Endothelial cell of umbilical vein (primary cell): ENCODE data around the gene STK39. TPM values are rescaled to one million over a fixed set of nuclear protein-coding genes. Genes with fewer than 3 reads are reported as not detected.

Experiments
- BruUV-seq: library from RNA; stranded (reverse); fragments of 400-500 nt; replicated peaks from 2 replicates; lab custom pipeline; 2021; lab: Mats Ljungman, UMichigan
- CTCF ChIA-PET: fragments of 300-600, 350-600 bp; sonication (Branson Sonifier 250); formaldehyde crosslinking; loops from one replicate; lab custom pipeline; 2021; ENCODE audit warnings: antibody characterized with exemption, inconsistent platforms; lab: Charles Lee
- POLR2A ChIA-PET: fragments of 300-600, 350-600 bp; sonication (Branson Sonifier 250); formaldehyde crosslinking; loops from one replicate; lab custom pipeline; 2021; ENCODE audit warnings: antibody characterized with exemption, inconsistent platforms; lab: Charles Lee
- DNase-seq: peaks from one replicate; pipeline ENCODE4 v3.0.0-alpha.2; 2011; ENCODE audit warnings: low read depth, low spot score
- FAIRE-seq: peaks from 2 replicates; lab custom pipeline; 2011; peaks lifted over from hg19 to GRCh38; lab: Jason Lieb, UNC
- H2AFZ ChIP-seq: 2 replicates; pipeline ENCODE4 v1.6.0; 2012; ENCODE audit warnings: low read depth, low read length, control low read depth, inconsistent platforms
- H3K27ac ChIP-seq: 2 replicates; pipeline ENCODE4 v1.5.1; 2011; ENCODE audit warnings: low read depth, mild to moderate bottlenecking, control low read depth, low read length, moderate library complexity; ENCODE audit not compliant: insufficient read depth
- H3K27me3 ChIP-seq, 2 experiments: 2 replicates each; pipeline versions ENCODE4 v1.6.0 to v1.6.1; 2011; ENCODE audit warnings: low read length in 2 of 2, mixed read lengths in 1 of 2; ENCODE audit not compliant: control insufficient read depth in 2 of 2, insufficient read depth in 2 of 2
- H3K36me3 ChIP-seq, 2 experiments: 2 replicates in 1 of 2; 3 replicates in 1 of 2; pipeline ENCODE4 v1.5.1; 2011; ENCODE audit warnings: low read length in 2 of 2, mild to moderate bottlenecking in 1 of 2, moderate library complexity in 1 of 2; ENCODE audit not compliant: control insufficient read depth in 2 of 2, insufficient read depth in 2 of 2; ENCODE audit errors: extremely low read depth in 1 of 2
- H3K4me1 ChIP-seq: 3 replicates; pipeline ENCODE4 v1.5.1; 2011; ENCODE audit warnings: mild to moderate bottlenecking, low read length; ENCODE audit not compliant: control insufficient read depth, insufficient read depth; ENCODE audit errors: extremely low read depth
- H3K4me2 ChIP-seq: 2 replicates; pipeline ENCODE4 v1.6.1; 2011; ENCODE audit warnings: low read length, control low read depth, mixed read lengths; ENCODE audit not compliant: insufficient read depth
- H3K4me3 ChIP-seq, 3 experiments: fragments of 200-600 bp in 1 of 3; sonication (generic), shearing (Covaris generic) in 1 of 3; replicated peaks in 1 of 3; 2 replicates each; pipeline ENCODE4 v1.5.1; 2011 to 2016; ENCODE audit warnings: control low read depth in 3 of 3, low read length in 3 of 3, mild to moderate bottlenecking in 2 of 3, inconsistent platforms in 1 of 3, low read depth in 1 of 3, moderate library complexity in 1 of 3; ENCODE audit not compliant: insufficient read depth in 1 of 3
- H3K79me2 ChIP-seq: 2 replicates; pipeline ENCODE4 v1.6.0; 2012; ENCODE audit warnings: low read length, inconsistent platforms; ENCODE audit not compliant: control insufficient read depth, insufficient read depth
- H3K9ac ChIP-seq: replicated peaks from 2 replicates; pipeline ENCODE3; 2011; ENCODE audit warnings: low read length, control low read depth; ENCODE audit not compliant: insufficient read depth; ENCODE audit errors: extremely low read depth
- H3K9me1 ChIP-seq: replicated peaks from 3 replicates; pipeline ENCODE4 v1.6.0; 2011; ENCODE audit warnings: mild to moderate bottlenecking, low read length; ENCODE audit not compliant: control insufficient read depth, insufficient read depth; ENCODE audit errors: extremely low read depth
- H3K9me3 ChIP-seq: replicated peaks from 2 replicates; pipeline ENCODE4 v1.5.1; 2012; ENCODE audit warnings: low read length, inconsistent platforms; ENCODE audit not compliant: control insufficient read depth, insufficient read depth
- H4K20me1 ChIP-seq: replicated peaks from 2 replicates; pipeline ENCODE3; 2011; ENCODE audit warnings: mild to moderate bottlenecking, low read length; ENCODE audit not compliant: control insufficient read depth, insufficient read depth; ENCODE audit errors: extremely low read depth
- EZH2 ChIP-seq: IDR thresholded peaks from 2 replicates; pipeline ENCODE4 v1.6.1; 2012; ENCODE audit warnings: borderline replicate concordance, low read depth, mild to moderate bottlenecking, moderate library complexity, low read length, inconsistent platforms; ENCODE audit not compliant: severe bottlenecking
- FOS ChIP-seq: IDR thresholded peaks from 2 replicates; pipeline ENCODE4 v1.6.1; 2011; ENCODE audit warnings: mild to moderate bottlenecking, low read length, moderate library complexity, borderline replicate concordance; ENCODE audit not compliant: insufficient read depth
- GATA2 ChIP-seq: IDR thresholded peaks from 2 replicates; pipeline ENCODE4 v1.7.0; 2011; ENCODE audit warnings: low read depth, mild to moderate bottlenecking, moderate library complexity, mixed read lengths, low read length; ENCODE audit not compliant: insufficient read length, insufficient read depth
- JUN ChIP-seq: IDR thresholded peaks from 2 replicates; pipeline ENCODE4 v1.6.1; 2011; ENCODE audit warnings: borderline replicate concordance, low read depth; ENCODE audit not compliant: insufficient read length, insufficient read depth
- MYC ChIP-seq: IDR thresholded peaks from one replicate; pipeline ENCODE4 v1.6.1; 2011; ENCODE audit warnings: mild to moderate bottlenecking, low read depth, low read length
- POLR2A ChIP-seq: IDR thresholded peaks from 2 replicates; pipeline ENCODE4 v1.6.1; 2012; ENCODE audit warnings: low read depth, mild to moderate bottlenecking, control low read depth, low read length
- POLR2AphosphoS5 ChIP-seq: IDR thresholded peaks from 2 replicates; pipeline ENCODE4 v1.6.1; 2012; ENCODE audit warnings: low read depth, mild to moderate bottlenecking, control low read depth, low read length, moderate library complexity; ENCODE audit not compliant: insufficient read depth
- dilution Hi-C: fragments of 300-500 bp; cut with MboI; formaldehyde crosslinking; loops from one replicate; pipeline ENCODE4 v1.15.0; 2019; ENCODE audit warnings: low sequenced_read_pairs; ENCODE audit not compliant: extremely low pct_ligation_motif_present
- intact Hi-C: fragments of 100-400 bp; cut with micrococcal nuclease; formaldehyde crosslinking; loops from one replicate; pipeline ENCODE4 v1.10.0; 2022
- polyA plus RNA-seq, 4 experiments: library from polyadenylated mRNA; depleted of rRNA in 3 of 4; stranded (reverse) in 3 of 4; unstranded in 1 of 4; fragments of >200 nt; gene quantifications; 2 replicates each; pipeline versions ENCODE4 v1.2.1 to v1.2.3, GENCODE V29; 2011 to 2012; ENCODE audit warnings: missing spikeins in 1 of 4
- total RNA-seq: library from RNA; stranded (reverse); gene quantifications from 2 replicates; pipeline ENCODE4 v1.2.3, GENCODE V29; 2021
- TF ChIP-seq, protein P1 (sequence below), 2 donors: IDR thresholded peaks; 1 replicate in 1 of 2; 2 replicates in 1 of 2; pipeline ENCODE4 v1.5.1; 2011; ENCODE audit warnings: low read length in 2 of 2, mild to moderate bottlenecking in 2 of 2, moderate library complexity in 2 of 2, control low read depth in 1 of 2, inconsistent platforms in 1 of 2, low read depth in 1 of 2; ENCODE audit not compliant: insufficient read depth in 1 of 2; ENCODE audit errors: extremely low read depth in 1 of 2
- TF ChIP-seq, protein P2 (sequence below): IDR thresholded peaks from 2 replicates; pipeline ENCODE4 v1.6.1; 2011; ENCODE audit not compliant: insufficient read depth, insufficient read length

Gene STK39
- total and polyA plus RNA-seq, 2 donors (not counting 3 experiments of a cell fraction or from before 2014, with no cell fraction given): 4.6 to 13.1 TPM

DNA sequence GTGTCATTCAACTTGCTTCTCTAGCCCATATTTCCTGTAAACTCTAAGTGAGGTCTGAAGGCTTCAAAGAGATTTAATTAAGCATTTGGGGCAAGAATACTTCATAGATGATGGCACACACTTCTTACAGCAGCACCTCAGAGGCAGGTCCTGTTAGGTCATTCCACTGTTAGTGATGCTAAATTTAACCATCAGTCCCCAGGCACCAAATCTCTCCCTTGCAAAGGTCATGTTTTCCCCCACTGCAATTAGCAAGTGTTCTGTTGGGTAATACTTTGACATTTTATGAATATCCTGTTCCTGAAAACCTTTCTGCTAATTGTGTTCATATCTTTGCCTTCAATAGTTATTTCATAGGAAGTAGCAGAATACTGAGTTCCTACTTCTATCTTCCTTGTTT is 117.0 kb downstream of the STK39 start:
- ChIA-PET POLR2A (no interaction called here), CTCF (interaction anchor here (4.6 kb wide), 1 partner anchor 11 kb away, joined by 42 read pairs; no protein-coding TSS in a partner anchor)
- dilution Hi-C loops: no loop called here
- TF ChIP-seq JUN (no peak), POLR2AphosphoS5 (no peak), POLR2A (no peak), MYC (no peak)
- TF ChIP-seq, protein P1, sequence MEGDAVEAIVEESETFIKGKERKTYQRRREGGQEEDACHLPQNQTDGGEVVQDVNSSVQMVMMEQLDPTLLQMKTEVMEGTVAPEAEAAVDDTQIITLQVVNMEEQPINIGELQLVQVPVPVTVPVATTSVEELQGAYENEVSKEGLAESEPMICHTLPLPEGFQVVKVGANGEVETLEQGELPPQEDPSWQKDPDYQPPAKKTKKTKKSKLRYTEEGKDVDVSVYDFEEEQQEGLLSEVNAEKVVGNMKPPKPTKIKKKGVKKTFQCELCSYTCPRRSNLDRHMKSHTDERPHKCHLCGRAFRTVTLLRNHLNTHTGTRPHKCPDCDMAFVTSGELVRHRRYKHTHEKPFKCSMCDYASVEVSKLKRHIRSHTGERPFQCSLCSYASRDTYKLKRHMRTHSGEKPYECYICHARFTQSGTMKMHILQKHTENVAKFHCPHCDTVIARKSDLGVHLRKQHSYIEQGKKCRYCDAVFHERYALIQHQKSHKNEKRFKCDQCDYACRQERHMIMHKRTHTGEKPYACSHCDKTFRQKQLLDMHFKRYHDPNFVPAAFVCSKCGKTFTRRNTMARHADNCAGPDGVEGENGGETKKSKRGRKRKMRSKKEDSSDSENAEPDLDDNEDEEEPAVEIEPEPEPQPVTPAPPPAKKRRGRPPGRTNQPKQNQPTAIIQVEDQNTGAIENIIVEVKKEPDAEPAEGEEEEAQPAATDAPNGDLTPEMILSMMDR (IDR thresholded peaks at IDR 0.05; ENCODE audit: extremely low read depth in 1 of 2, insufficient read depth in 1 of 2, low read depth in 1 of 2, low read length in 2 of 2): no peak
- peaks cover 0 to 3% of the 10 kb centered on the region in 2 experiments for H3K36me3 ChIP-seq
- no peak overlapping the region for H3K4me3 ChIP-seq
- no peak overlapping the region for H3K4me2 ChIP-seq
- no peak overlapping the region for H2AFZ ChIP-seq
- H3K79me2 ChIP-seq: no peaks in the 10 kb centered on the region
- no peak overlapping the region for H3K9ac ChIP-seq
- DNase-seq: no peak
- no peaks in the 10 kb centered on the region for H3K9me1 ChIP-seq
- FAIRE-seq: no peak
- intact Hi-C loops: loop anchor here (10.0 kb wide), 1 partner anchor 574 kb away; no protein-coding TSS in a partner anchor
- no peak overlapping the region for H3K27ac ChIP-seq
- H3K9me3 ChIP-seq: no peaks in the 10 kb centered on the region
- peaks cover 4% of the 10 kb centered on the region for H3K4me1 ChIP-seq
- H4K20me1 ChIP-seq: no peaks in the 10 kb centered on the region
- BruUV-seq: no TSS peak
- no peaks in the 10 kb centered on the region for H3K27me3 ChIP-seq

DNA sequence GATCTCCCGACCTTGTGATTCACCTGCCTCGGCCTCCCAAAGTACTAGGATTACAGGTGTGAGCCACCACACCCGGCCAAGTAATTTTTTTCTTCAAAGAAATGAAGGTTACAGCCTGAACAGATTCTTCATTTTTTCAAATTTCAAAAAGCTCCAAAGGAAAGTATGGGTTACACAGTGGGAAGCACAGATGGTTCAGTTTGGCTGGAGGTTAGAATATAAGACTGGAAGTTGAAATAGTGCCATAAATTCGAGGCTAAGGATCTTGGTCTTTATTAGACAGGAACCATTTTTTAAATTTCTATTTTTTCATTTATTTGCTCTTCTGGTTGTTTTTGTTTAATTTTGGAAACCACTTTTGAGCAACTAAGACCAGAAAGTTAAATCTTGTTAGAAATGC is 120.0 kb downstream of the STK39 start:
- TF ChIP-seq MYC (no peak), FOS (no peak), POLR2A (no peak), EZH2 (no peak), POLR2AphosphoS5 (no peak), JUN (no peak), GATA2 (no peak)
- TF ChIP-seq, protein P1 (IDR thresholded peaks at IDR 0.05; ENCODE audit: extremely low read depth in 1 of 2, insufficient read depth in 1 of 2, low read depth in 1 of 2, low read length in 2 of 2): no peak
- TF ChIP-seq, protein P2, sequence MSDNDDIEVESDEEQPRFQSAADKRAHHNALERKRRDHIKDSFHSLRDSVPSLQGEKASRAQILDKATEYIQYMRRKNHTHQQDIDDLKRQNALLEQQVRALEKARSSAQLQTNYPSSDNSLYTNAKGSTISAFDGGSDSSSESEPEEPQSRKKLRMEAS: no peak
- intact Hi-C loops: no loop called here
- ChIA-PET CTCF (interaction anchor here (4.6 kb wide), 1 partner anchor 8 kb away, joined by 42 read pairs; no protein-coding TSS in a partner anchor), POLR2A (no interaction called here)
- Histone ChIP-seq H2AFZ (no peak overlapping the region), H3K79me2 (no peaks in the 10 kb centered on the region), H3K9me1 (no peaks in the 10 kb centered on the region), H3K36me3 (peaks cover 0 to 3% of the 10 kb centered on the region in 2 experiments), H3K27me3 (no peaks in the 10 kb centered on the region), H3K27ac (no peak overlapping the region), H3K9ac (no peak overlapping the region), H3K9me3 (no peaks in the 10 kb centered on the region), H3K4me2 (no peak overlapping the region), H4K20me1 (no peaks in the 10 kb centered on the region), H3K4me3 (no peak overlapping the region), H3K4me1 (no peaks in the 10 kb centered on the region)
- BruUV-seq: no TSS peak
- no peak for DNase-seq
- dilution Hi-C loops: no loop called here
- FAIRE-seq: no peak
